ENCODE results near the gene FAM3D.

DNA sequence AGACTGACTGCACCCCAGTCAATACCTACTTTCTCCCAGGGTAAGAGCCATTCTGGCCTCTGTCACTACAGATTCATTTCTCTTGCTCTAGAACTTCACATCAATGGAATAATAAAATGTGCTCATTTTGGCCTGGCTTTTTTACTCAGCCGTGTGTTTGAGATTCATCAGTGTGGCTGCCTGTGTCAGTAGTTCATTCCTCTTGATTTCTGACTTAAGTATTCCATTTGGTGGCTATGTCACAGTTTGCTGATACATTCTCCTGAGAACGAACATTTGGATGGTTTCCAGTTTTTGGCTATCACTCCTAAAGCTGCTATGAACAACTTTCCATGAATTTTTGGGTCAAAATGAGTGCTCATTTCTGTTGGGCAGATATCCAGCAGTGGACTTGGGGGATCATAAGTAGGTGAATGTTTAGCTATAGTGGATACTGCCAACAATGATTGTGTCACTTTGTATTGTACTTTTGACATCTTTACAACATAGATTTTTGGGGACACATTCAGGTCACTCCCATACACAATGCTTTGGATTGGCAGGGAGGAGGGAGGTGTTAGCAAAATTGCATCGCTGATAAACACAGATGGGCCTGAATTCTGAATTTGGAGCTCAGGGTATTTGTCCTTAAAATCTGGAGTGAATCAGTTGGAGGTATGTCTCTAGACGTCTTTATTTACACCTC, 69.6 kb downstream of the FAM3D start:
- TF ChIP-seq ZNF24 (tag by site-specific recombination; IDR thresholded peaks at IDR 0.05), result no peak
- TF ChIP-seq CTCF (tag by site-specific recombination; IDR thresholded peaks at IDR 0.05), result no peak
- TF ChIP-seq REST (tag by site-specific recombination; IDR thresholded peaks at IDR 0.05), result no peak
